HEK293 (cell line): ENCODE results near the gene DCST2.
A peak's percentile ranks its signal among the peaks of the same experiment; 100 is the strongest.

ENCODE experiments used
- KLF1 ChIP-seq: fragments of 450-650 bp; formaldehyde crosslinking; IDR thresholded peaks from 2 replicates; pipeline ENCODE4 v1.5.1; 2016; ENCODE audit warnings: missing biosample characterization, missing genetic modification characterization
- KLF16 ChIP-seq: fragments of 450-650 bp; formaldehyde crosslinking; IDR thresholded peaks from 2 replicates; pipeline ENCODE4 v1.5.1; 2017; ENCODE audit warnings: missing biosample characterization, missing genetic modification characterization
- MYNN ChIP-seq: fragments of 450-650 bp; formaldehyde crosslinking; IDR thresholded peaks from 2 replicates; pipeline ENCODE4 v1.5.1; 2016; ENCODE audit warnings: missing biosample characterization, missing genetic modification characterization, borderline replicate concordance
- OVOL3 ChIP-seq: fragments of 450-650 bp; formaldehyde crosslinking; IDR thresholded peaks from 2 replicates; pipeline ENCODE4 v1.5.1; 2016; ENCODE audit warnings: missing biosample characterization, missing genetic modification characterization
- SP2 ChIP-seq: fragments of 450-650 bp; formaldehyde crosslinking; IDR thresholded peaks from 2 replicates; pipeline ENCODE4 v1.5.1; 2016; ENCODE audit warnings: missing biosample characterization, missing genetic modification characterization
- SP3 ChIP-seq: fragments of 450-650 bp; formaldehyde crosslinking; IDR thresholded peaks from 2 replicates; pipeline ENCODE4 v1.5.1; 2016; ENCODE audit warnings: missing biosample characterization, missing genetic modification characterization
- SP7 ChIP-seq: fragments of 450-650 bp; formaldehyde crosslinking; IDR thresholded peaks from 2 replicates; pipeline ENCODE4 v1.5.1; 2016; ENCODE audit warnings: missing biosample characterization, missing genetic modification characterization
- TRIM28 ChIP-seq: IDR thresholded peaks from 2 replicates; pipeline ENCODE4 v1.6.1; 2011; ENCODE audit warnings: low read length, control low read depth, borderline replicate concordance
- ZBTB21 ChIP-seq: fragments of 450-650 bp; formaldehyde crosslinking; IDR thresholded peaks from 2 replicates; pipeline ENCODE4 v1.5.1; 2017; ENCODE audit warnings: missing biosample characterization, missing genetic modification characterization
- ZNF138 ChIP-seq: fragments of 450-650 bp; formaldehyde crosslinking; IDR thresholded peaks from 2 replicates; pipeline ENCODE4 v1.5.1; 2016; ENCODE audit warnings: missing biosample characterization, missing genetic modification characterization, borderline replicate concordance
- ZNF223 ChIP-seq: fragments of 450-650 bp; formaldehyde crosslinking; IDR thresholded peaks from 2 replicates; pipeline ENCODE4 v1.5.1; 2016; ENCODE audit warnings: missing biosample characterization, missing genetic modification characterization
- ZNF24 ChIP-seq: fragments of 450-650 bp; formaldehyde crosslinking; IDR thresholded peaks from 2 replicates; pipeline ENCODE4 v1.5.1; 2016; ENCODE audit warnings: missing biosample characterization, missing genetic modification characterization
- ZNF341 ChIP-seq: fragments of 450-650 bp; formaldehyde crosslinking; IDR thresholded peaks from 2 replicates; pipeline ENCODE4; 2016; ENCODE audit warnings: low read depth, missing biosample characterization, missing genetic modification characterization
- ZNF548 ChIP-seq: fragments of 450-650 bp; formaldehyde crosslinking; IDR thresholded peaks from 2 replicates; pipeline ENCODE4 v1.5.1; 2016; ENCODE audit warnings: missing biosample characterization, missing genetic modification characterization
- ZNF596 ChIP-seq: fragments of 450-650 bp; IDR thresholded peaks from 2 replicates; pipeline ENCODE4 v1.5.0; 2018; ENCODE audit warnings: missing biosample characterization, mild to moderate bottlenecking, missing genetic modification characterization, moderate library complexity
- ZNF654 ChIP-seq: fragments of 450-650 bp; formaldehyde crosslinking; IDR thresholded peaks from 2 replicates; pipeline ENCODE4 v1.5.1; 2016; ENCODE audit warnings: low read depth, missing biosample characterization, missing genetic modification characterization
- ZNF701 ChIP-seq: fragments of 450-650 bp; formaldehyde crosslinking; IDR thresholded peaks from 2 replicates; pipeline ENCODE4 v1.5.1; 2016; ENCODE audit warnings: missing biosample characterization, missing genetic modification characterization
- ZNF747 ChIP-seq: fragments of 450-650 bp; formaldehyde crosslinking; IDR thresholded peaks from 2 replicates; pipeline ENCODE4 v1.5.1; 2016; ENCODE audit warnings: missing biosample characterization, missing genetic modification characterization
- TF ChIP-seq, protein P1 (sequence below): IDR thresholded peaks from 2 replicates; pipeline ENCODE4 v1.6.1; 2011; ENCODE audit warnings: mild to moderate bottlenecking, low read depth, low read length, borderline replicate concordance
- TF ChIP-seq, protein P2 (sequence below): fragments of 450-650 bp; formaldehyde crosslinking; IDR thresholded peaks from 2 replicates; pipeline ENCODE4 v1.5.1; 2017; ENCODE audit warnings: missing biosample characterization, mild to moderate bottlenecking, missing genetic modification characterization, moderate library complexity
- TF ChIP-seq, protein P3 (sequence below): fragments of 450-650 bp; formaldehyde crosslinking; IDR thresholded peaks from 2 replicates; pipeline ENCODE4 v1.5.1; 2016; ENCODE audit warnings: missing biosample characterization, missing genetic modification characterization
- TF ChIP-seq, protein P4 (sequence below): fragments of 450-650 bp; formaldehyde crosslinking; IDR thresholded peaks from 2 replicates; pipeline ENCODE4 v1.5.1; 2016; ENCODE audit warnings: missing biosample characterization, missing genetic modification characterization
- TF ChIP-seq, protein P5 (sequence below): fragments of 450-650 bp; formaldehyde crosslinking; IDR thresholded peaks from 2 replicates; pipeline ENCODE4 v1.5.1; 2016; ENCODE audit warnings: missing biosample characterization, missing genetic modification characterization
- TF ChIP-seq, protein P6 (sequence below): fragments of 450-650 bp; formaldehyde crosslinking; IDR thresholded peaks from 2 replicates; pipeline ENCODE4 v1.5.1; 2016; ENCODE audit warnings: missing biosample characterization, missing genetic modification characterization
- TF ChIP-seq, protein P7 (sequence below): fragments of 450-650 bp; formaldehyde crosslinking; IDR thresholded peaks from 2 replicates; pipeline ENCODE4 v1.5.1; 2016; ENCODE audit warnings: missing biosample characterization, missing genetic modification characterization
- TF ChIP-seq, protein P8 (sequence below): fragments of 450-650 bp; formaldehyde crosslinking; IDR thresholded peaks from 2 replicates; pipeline ENCODE4 v1.5.1; 2017; ENCODE audit warnings: missing biosample characterization, missing genetic modification characterization

Gene DCST2

DNA sequence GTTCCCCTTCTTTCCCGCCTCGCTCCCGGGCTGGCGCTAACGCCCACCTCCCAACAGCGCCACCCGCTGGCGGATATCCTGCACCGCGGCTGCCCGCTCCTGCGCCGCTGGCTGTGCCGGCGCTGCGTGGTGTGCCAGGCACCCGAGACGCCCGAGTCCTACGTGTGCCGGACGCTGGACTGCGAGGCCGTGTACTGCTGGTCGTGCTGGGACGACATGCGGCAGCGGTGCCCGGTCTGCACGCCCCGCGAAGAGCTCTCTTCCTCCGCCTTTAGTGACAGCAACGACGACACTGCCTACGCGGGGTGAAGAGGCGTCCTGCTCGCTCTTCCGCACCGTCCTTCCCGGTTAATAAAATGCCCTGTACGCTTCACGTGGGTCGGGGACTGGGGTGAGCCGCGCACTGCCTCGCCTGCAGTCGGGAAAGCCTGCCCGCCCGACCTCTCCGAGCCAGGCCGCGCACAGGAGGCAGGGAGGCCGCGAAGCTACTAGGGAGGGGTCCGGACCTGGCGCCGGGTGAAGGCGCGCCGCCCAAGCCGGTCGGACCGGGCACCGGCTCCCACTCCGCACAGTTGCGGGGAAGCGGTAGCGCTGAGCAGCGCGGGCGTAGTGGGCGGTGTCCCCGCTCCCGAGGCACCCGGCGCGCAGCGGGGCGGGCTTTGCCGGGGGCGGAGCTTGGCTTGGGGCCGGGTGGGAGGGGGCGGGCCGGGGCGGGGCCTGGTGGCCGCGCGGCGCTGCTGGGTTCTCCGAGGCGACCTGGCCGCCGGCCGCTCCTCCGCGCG lies 17.2 kb upstream of the DCST2 start, which contains the start of gene ADAM15 (continued):
- TF ChIP-seq, protein P1, sequence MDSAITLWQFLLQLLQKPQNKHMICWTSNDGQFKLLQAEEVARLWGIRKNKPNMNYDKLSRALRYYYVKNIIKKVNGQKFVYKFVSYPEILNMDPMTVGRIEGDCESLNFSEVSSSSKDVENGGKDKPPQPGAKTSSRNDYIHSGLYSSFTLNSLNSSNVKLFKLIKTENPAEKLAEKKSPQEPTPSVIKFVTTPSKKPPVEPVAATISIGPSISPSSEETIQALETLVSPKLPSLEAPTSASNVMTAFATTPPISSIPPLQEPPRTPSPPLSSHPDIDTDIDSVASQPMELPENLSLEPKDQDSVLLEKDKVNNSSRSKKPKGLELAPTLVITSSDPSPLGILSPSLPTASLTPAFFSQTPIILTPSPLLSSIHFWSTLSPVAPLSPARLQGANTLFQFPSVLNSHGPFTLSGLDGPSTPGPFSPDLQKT = no peak
- peak; percentile 87 for TF ChIP-seq SP2 (tag by site-specific recombination)
- no peak; the same call in 1 of the 2 replicates for TF ChIP-seq MYNN (tag by site-specific recombination)
- TF ChIP-seq SP3 (tag by site-specific recombination) = peak; percentile 86
- TF ChIP-seq TRIM28 = peak; percentile 65; the same call in 1 of the 2 replicates
- peak; percentile 96 for TF ChIP-seq ZNF341 (tag by site-specific recombination)
- TF ChIP-seq KLF16 (tag by site-specific recombination) = peak; percentile 98
- TF ChIP-seq, protein P2, sequence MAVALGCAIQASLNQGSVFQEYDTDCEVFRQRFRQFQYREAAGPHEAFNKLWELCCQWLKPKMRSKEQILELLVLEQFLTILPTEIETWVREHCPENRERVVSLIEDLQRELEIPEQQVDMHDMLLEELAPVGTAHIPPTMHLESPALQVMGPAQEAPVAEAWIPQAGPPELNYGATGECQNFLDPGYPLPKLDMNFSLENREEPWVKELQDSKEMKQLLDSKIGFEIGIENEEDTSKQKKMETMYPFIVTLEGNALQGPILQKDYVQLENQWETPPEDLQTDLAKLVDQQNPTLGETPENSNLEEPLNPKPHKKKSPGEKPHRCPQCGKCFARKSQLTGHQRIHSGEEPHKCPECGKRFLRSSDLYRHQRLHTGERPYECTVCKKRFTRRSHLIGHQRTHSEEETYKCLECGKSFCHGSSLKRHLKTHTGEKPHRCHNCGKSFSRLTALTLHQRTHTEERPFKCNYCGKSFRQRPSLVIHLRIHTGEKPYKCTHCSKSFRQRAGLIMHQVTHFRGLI (tag by site-specific recombination) = 0 out of 2 replicates have a peak, but pooled peaks have one; percentile 26
- TF ChIP-seq KLF1 (tag by site-specific recombination) = peak; percentile 89
- TF ChIP-seq, protein P3, sequence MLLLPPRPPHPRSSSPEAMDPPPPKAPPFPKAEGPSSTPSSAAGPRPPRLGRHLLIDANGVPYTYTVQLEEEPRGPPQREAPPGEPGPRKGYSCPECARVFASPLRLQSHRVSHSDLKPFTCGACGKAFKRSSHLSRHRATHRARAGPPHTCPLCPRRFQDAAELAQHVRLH = peak; percentile 99
- TF ChIP-seq ZNF24 = peak; percentile 42; the same call in 1 of the 2 replicates
- TF ChIP-seq ZNF654 = peak; percentile 44
- peak; percentile 11; the same call in 1 of the 2 replicates for TF ChIP-seq ZNF223 (tag by site-specific recombination)
- TF ChIP-seq, protein P4, sequence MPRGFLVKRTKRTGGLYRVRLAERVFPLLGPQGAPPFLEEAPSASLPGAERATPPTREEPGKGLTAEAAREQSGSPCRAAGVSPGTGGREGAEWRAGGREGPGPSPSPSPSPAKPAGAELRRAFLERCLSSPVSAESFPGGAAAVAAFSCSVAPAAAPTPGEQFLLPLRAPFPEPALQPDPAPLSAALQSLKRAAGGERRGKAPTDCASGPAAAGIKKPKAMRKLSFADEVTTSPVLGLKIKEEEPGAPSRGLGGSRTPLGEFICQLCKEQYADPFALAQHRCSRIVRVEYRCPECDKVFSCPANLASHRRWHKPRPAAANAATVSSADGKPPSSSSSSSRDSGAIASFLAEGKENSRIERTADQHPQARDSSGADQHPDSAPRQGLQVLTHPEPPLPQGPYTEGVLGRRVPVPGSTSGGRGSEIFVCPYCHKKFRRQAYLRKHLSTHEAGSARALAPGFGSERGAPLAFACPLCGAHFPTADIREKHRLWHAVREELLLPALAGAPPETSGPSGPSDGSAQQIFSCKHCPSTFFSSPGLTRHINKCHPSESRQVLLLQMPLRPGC = peak; percentile 72; the same call in 1 of the 2 replicates
- TF ChIP-seq, protein P5, sequence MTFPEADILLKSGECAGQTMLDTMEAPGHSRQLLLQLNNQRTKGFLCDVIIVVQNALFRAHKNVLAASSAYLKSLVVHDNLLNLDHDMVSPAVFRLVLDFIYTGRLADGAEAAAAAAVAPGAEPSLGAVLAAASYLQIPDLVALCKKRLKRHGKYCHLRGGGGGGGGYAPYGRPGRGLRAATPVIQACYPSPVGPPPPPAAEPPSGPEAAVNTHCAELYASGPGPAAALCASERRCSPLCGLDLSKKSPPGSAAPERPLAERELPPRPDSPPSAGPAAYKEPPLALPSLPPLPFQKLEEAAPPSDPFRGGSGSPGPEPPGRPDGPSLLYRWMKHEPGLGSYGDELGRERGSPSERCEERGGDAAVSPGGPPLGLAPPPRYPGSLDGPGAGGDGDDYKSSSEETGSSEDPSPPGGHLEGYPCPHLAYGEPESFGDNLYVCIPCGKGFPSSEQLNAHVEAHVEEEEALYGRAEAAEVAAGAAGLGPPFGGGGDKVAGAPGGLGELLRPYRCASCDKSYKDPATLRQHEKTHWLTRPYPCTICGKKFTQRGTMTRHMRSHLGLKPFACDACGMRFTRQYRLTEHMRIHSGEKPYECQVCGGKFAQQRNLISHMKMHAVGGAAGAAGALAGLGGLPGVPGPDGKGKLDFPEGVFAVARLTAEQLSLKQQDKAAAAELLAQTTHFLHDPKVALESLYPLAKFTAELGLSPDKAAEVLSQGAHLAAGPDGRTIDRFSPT (tag by site-specific recombination) = peak; percentile 97
- no peak for TF ChIP-seq ZNF138 (tag by site-specific recombination)
- TF ChIP-seq, protein P6, sequence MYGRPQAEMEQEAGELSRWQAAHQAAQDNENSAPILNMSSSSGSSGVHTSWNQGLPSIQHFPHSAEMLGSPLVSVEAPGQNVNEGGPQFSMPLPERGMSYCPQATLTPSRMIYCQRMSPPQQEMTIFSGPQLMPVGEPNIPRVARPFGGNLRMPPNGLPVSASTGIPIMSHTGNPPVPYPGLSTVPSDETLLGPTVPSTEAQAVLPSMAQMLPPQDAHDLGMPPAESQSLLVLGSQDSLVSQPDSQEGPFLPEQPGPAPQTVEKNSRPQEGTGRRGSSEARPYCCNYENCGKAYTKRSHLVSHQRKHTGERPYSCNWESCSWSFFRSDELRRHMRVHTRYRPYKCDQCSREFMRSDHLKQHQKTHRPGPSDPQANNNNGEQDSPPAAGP (tag by site-specific recombination) = peak; percentile 83
- TF ChIP-seq, protein P7, sequence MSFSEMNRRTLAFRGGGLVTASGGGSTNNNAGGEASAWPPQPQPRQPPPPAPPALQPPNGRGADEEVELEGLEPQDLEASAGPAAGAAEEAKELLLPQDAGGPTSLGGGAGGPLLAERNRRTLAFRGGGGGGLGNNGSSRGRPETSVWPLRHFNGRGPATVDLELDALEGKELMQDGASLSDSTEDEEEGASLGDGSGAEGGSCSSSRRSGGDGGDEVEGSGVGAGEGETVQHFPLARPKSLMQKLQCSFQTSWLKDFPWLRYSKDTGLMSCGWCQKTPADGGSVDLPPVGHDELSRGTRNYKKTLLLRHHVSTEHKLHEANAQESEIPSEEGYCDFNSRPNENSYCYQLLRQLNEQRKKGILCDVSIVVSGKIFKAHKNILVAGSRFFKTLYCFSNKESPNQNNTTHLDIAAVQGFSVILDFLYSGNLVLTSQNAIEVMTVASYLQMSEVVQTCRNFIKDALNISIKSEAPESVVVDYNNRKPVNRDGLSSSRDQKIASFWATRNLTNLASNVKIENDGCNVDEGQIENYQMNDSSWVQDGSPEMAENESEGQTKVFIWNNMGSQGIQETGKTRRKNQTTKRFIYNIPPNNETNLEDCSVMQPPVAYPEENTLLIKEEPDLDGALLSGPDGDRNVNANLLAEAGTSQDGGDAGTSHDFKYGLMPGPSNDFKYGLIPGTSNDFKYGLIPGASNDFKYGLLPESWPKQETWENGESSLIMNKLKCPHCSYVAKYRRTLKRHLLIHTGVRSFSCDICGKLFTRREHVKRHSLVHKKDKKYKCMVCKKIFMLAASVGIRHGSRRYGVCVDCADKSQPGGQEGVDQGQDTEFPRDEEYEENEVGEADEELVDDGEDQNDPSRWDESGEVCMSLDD (tag by site-specific recombination) = peak; percentile 82; the same call in 1 of the 2 replicates
- peak; percentile 17; the same call in 1 of the 2 replicates for TF ChIP-seq OVOL3 (tag by site-specific recombination)
- no peak for TF ChIP-seq ZNF596 (tag by site-specific recombination)
- TF ChIP-seq ZNF548 (tag by site-specific recombination) = no peak
- TF ChIP-seq ZNF747 (tag by site-specific recombination) = no peak
- no peak for TF ChIP-seq ZNF701 (tag by site-specific recombination)
- TF ChIP-seq, protein P8, sequence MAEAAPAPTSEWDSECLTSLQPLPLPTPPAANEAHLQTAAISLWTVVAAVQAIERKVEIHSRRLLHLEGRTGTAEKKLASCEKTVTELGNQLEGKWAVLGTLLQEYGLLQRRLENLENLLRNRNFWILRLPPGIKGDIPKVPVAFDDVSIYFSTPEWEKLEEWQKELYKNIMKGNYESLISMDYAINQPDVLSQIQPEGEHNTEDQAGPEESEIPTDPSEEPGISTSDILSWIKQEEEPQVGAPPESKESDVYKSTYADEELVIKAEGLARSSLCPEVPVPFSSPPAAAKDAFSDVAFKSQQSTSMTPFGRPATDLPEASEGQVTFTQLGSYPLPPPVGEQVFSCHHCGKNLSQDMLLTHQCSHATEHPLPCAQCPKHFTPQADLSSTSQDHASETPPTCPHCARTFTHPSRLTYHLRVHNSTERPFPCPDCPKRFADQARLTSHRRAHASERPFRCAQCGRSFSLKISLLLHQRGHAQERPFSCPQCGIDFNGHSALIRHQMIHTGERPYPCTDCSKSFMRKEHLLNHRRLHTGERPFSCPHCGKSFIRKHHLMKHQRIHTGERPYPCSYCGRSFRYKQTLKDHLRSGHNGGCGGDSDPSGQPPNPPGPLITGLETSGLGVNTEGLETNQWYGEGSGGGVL (tag by site-specific recombination) = peak; percentile 61; the same call in 1 of the 2 replicates
- TF ChIP-seq SP7 = peak; percentile 92
- TF ChIP-seq ZBTB21 = peak; percentile 9; the same call in 1 of the 2 replicates
